ENCODE measurements around the gene CEP57L1.

GRCh38 chr6:109079981-109080380, 15.3 kb upstream of the CEP57L1 start:
- TF ChIP-seq CTCF (conservative IDR thresholded peaks at IDR 0.05 in 1 of 2, IDR thresholded peaks at IDR 0.05 in 1 of 2; ENCODE audit: extremely low read depth in 1 of 2, insufficient read depth in 1 of 2, low read depth in 1 of 2, low read length in 2 of 2) (no peak), EZH2 (IDR thresholded peaks at IDR 0.05; ENCODE audit: borderline replicate concordance, low read length) (no peak)

All from mammary epithelial cell (primary cell).